GM19023 (cell line): ENCODE results near the gene GASK1A.
"Not testable (repeated sequence)": the region's sequence is repeated elsewhere in the genome, so short reads cannot be mapped to it uniquely, and the experiment has no call there.

ENCODE experiments used
- ATAC-seq: cut with Tn5 transposase; IDR thresholded peaks from one replicate; pipeline ENCODE4 v1.9.1; 2021; ENCODE audit warnings: mild to moderate bottlenecking, moderate library complexity; ENCODE audit not compliant: unreplicated experiment

Gene GASK1A

DNA sequence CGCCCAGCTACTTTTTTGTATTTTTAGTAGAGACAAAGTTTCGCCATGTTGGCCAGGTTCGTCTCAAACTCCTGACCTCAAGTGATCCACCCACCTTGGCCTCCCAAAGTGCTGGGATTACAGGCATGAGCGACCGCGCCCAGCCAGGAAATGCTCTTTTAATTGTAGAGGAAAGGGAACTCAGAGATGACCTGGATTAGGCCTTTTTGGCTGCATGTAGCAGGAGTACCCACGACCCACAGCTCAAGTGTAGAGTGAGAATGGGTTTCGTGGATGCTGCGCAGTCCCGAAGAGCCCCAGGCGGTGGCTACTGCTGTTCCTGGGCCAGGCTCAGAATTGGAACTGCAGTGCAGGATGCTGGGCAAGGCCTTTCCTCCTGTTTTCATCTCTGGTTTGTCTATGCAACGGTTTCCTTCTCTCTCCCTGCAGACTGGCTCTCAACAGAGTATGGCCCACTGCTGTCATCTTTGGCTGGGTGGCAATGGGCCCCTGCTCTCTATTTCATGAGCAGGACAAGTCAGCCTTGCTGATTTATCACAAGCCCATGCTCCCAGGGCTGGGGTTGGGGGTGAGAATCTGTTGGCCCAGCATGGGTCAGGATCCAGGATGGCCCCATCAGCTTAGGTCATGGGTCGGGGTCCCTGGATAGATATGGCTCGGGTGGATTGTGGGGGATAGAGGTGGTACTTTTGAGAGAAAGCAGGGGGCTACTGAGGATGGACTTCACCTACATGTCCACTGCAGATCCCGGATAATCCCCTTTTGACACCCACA is 51.2 kb downstream of the GASK1A start:
- no peak for ATAC-seq

DNA sequence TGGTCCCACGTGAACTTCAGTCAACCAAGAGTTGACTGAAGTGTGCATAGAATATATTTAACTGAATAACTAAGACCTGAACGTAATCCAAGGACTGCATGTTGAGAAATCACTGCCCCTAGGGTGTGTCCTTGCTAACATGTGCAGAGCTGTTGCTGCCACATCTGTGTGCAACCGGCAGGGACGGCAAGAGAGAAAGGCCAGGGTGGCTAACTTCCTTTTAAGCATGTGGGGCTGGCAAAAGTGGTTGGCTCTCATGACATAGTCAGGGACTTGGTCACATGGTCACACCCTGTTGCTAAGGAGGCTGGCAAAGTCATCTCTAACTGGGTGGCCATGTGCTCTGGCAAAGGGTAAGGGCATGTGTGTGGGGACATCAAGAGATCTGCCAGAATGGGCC is 52.4 kb downstream of the GASK1A start:
- ATAC-seq = no peak

DNA sequence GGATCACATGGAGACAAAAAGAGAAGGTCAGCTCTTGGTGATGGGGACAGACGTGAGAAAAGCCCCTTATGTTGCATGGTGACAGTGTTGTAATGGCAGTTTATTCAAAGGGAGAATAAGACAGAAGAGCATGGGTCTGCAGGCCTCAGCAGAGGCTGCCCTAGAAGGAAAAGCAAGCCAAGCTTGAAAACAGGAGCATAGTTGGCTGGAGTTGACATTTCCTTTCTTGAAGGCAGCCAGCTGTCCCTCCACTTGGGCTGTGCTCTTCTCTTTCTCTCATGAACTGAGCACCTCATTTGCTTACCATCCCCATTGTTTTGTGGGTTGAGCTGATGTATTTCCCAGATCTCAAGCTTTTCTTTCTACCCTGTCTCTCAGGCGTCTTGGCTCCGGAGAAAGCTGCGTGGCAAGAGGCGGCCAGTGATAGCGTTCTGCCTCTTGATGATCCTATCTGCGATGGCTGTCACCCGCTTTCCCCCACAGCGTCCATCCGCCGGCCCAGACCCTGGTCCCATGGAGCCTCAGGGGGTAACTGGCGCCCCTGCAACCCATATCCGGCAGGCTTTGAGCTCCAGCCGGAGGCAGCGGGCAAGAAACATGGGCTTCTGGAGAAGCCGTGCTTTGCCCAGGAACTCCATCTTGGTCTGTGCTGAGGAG is 52.9 kb downstream of the GASK1A start:
- ATAC-seq = no peak

DNA sequence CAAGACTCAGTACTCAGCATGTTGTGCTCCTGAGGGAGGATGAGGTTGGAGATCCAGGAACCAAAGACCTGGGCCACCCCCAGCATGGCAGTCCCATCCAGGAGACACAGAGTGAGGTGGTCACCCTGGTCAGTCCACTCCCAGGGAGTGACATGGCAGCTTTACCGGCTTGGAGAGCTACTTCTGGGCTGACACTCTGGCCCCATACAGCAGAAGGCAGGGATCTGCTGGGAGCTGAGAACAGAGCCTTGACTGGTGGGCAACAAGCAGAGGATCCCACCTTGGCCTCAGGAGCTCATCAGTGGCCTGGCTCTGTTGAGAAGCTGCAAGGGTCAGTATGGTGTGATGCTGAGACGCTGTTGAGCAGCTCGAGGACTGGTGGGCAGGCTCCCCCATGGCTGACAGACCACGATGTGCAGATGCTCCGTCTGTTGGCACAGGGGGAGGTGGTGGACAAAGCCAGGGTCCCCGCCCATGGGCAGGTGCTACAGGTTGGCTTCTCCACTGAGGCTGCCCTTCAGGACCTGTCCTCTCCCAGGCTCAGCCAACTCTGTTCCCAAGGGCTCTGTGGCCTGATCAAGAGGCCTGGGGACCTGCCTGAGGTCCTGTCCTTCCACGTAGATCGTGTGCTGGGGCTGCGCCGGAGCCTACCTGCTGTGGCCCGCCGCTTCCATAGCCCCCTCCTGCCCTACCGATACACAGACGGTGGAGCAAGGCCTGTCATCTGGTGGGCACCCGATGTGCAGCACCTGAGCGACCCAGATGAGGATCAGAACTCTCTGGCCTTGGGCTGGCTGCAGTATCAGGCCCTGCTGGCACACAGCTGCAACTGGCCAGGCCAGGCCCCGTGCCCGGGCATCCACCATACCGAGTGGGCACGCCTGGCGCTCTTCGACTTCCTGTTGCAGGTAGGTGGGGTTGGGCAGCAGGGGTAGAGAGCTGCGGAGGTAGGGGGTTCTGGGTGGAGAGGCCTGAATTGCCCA is 53.8 kb downstream of the GASK1A start:
- no peak for ATAC-seq

DNA sequence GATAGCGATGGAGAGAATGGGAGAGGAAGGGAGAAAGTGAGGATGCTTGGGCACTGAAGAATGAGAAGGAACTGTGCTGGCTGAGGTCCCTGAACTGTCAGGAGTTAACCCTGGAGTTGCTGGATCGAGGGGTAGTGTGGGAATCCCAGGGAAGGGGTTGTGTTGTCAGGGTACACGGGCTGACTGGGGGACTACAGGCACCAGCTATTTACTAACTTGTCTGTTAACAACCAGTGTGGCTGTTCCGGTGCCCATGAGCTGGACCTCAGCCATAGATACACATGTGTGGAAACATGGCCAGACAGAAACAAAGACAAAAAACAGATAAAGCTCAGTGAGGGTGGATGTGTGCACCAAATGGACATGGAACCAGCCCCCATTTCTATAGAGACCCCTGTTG is 55.1 kb downstream of the GASK1A start:
- no peak for ATAC-seq

DNA sequence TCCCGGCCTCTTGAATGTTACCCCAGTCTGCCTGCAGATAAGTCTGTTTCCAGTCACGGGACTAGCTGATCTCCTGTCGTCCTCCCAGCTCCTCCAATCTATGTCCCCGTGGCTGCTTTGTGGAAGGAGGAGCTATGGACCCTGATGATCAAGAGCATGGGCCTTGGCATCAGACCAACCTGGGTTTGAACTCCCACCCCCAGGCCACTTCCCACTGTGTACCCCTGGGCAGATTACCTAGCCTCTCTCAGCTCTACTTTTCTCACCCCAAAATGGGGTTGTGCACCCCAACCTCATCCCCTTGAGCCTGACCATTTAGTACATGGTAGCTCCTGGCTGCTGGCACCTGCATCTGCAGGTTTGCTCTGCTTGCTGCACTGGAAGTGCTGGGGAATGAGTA is 55.8 kb downstream of the GASK1A start:
- ATAC-seq = no peak

DNA sequence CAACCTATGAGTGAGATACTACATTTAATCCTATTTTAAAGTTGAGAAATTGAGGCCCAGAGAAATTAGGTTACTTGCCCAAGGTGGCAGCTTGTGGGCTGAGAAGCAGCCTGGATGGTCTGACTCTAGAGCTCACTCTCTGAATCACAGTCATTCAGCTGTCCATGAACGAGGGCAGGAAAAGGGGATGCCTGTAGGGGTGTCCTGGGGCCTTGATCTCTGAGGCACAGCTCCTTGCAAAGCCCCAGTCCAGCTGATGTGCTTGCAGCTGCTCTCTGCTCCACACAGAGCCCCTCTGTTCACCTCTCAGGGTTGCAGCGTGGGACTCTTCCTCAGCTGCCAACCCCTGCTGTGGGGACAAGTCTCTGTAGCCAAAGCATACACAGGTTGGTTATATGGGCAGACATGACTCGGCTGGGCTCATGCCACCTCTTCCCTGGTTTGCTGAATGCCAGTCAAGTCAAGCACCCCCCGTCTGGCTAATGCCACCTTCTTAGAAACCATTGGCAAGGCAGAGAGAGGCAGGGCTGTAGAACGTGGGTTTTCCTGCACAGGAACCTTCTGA is 56.8 kb downstream of the GASK1A start:
- no peak for ATAC-seq

DNA sequence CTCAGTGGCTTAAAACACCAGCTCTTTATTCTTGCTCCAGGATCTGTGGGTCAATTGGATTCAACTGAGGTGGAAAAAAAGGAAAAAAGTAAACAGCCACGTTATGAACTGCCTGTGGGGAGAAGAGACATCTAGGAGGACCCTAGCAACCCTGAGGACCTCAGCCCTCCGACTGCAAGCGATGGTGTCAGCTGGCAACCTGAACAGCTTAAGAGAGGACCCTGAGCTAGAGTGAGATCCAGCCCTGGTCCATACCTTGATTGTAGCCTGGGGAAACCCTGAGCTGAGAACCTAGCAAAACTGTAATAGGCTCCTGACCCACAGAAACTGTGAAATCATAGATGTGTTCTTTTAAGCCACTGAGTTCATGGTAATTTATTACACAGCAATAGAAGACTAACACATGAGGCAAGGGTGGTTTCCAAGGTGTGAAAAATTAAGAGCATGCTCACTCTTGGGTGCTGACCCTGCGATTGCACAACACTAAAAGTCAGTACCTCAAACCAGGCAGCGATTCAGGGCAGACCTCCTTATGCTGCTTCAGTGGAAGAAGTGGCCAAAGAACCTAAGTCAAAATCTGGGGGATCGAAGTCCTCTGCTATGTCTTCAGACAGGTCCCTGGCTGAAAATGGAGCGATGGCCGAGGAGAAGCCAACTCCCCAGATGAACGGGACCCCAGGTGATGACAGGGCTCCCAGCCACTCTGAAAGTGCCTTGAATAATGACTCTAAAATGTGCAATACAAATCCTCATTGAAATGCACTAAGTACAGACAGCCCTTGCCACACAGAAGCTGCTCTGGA is 57.7 kb downstream of the GASK1A start:
- ATAC-seq = no peak

DNA sequence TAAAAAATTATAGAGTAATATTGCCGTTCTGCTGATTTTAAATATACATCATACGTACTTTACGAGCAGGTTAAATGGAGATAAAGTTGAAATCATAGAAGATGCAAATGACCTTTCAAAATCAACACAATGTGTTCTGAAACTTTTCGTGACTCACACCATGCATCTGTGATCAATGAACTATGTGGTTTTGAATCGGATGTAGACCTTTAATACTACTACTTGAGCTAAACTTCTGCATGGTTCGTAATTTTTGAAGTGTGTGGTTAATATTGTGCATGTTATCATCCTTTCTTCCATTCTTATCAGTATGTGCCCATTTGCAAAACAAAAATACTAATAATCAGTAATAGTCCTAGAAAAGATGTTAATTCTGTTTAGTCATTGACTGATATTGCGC is 58.9 kb downstream of the GASK1A start:
- ATAC-seq = no peak

DNA sequence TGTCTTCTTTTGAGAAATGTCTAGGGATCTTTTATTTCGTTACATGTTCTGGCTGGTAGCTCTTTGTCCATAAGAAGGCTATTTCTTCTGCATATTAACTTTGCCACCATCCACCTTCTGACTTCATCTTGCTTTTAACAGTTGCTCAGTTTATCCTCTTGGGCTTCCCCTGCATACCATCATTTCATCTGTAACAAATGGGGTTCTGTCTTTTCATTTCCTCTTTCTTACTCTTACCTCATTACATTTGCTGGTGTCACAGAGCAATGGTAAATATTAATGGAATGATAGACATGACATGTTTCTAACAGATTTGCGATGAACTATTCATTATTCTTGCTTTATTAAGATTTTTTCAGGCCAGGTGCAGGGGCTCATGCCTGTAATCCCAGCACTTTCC is 62.4 kb downstream of the GASK1A start:
- ATAC-seq = no peak

DNA sequence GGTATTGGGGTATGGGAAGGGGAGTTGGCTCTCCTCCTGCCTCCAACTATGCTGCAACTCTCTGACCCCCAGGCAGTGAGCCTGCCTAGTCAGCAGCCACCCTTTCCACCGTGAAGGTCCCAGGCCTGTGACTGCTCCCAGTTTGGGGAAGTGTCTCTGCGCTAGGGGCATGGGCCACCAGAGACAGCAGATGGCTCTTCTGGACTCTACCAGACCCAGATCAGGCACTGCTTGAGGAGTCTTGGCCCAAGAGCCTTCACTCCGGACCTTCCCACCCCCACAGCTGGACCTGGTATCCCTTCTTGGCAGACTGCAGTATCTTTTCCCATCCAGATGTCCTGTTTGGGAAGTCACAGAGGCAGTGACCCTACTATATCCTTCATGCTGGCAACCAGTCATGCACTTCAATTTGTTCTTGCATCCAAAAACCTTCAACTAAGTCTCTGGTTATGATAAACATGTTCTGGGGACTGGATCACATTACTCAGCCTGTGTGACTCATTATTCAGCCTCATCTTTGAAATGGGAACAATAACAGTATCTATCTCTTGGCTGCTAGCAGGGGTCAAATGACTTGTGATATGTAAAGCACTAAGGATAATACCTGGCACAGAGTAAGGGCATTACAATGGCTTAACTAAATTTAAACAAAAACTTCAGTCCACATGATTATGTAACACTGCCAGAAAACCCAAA is 64.1 kb downstream of the GASK1A start:
- no peak for ATAC-seq

DNA sequence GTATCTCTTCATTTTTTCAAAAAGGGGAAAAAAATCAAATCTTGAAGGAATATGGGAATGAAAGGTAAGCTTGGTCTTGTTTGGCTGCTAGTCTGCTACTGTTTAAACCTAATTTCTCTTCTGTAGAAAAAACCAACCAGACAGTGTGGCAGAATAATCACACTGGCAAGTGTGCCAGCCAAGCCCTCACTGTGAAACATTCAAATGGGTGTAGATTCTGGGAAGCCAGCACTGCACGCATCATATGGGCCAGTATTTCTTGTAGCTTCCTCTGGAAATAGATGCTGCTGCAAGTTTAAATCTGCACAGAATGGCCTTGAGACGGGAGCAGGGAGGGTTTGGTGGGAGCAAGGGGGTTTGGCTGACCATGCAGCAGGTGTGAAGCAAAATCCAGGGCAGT is 64.7 kb downstream of the GASK1A start:
- no peak for ATAC-seq

DNA sequence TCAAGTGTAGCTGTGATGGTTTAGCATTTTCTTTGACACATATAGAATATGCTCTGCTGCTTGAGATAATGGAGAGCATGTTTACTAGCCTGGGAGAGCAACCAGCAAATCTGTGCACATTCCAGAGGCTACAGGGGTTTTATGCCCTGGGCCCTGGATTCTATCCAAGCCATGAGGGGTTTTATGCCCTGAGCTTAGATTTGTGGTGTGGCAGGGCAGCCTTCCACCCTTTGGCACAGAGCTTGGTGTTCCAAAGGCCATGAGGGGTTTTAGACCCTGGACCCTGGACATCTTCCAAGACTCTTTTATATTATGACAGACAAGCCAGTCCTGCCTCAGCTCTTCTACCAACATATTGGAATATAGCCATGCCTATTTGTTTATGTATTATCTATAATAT is 66.0 kb downstream of the GASK1A start:
- not testable (repeated sequence) for ATAC-seq

DNA sequence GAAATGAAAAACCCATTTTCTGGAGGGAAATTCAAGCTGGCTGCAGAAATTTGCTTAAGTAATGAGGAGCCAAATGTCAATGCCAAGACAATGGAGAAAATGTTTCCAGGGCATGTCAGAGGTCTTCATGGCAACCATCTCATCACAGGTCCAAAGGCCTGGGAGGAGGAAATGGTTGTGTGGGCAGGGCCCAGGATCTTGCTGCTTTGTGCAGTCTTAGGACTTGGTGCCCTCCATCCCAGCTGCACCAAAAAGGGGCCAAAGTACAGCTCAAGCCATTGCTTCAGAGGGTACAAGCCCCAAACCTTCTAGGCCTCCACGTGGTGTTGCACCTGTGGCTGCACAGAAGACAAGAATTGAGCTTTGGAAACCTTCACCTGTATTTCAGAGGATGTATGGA is 67.5 kb downstream of the GASK1A start:
- no peak for ATAC-seq

DNA sequence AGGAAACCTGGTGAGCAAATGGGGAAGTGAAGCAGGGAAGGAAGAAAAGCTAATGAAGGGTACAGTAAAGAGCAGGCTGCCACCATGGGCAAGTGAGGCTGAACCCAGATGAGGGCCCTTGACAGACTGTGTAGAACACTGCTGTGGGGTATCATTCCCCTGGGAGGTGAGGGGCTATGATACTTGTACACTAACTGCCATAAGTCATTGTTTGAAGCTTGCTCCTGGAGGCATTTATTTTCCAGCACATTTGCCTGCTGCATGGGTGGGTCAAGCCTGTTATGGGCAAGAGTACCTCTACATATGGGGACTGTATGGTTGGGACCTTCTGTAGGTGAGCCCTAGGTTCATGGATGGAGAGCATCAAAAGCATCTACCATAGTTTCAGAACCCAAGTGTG is 69.4 kb downstream of the GASK1A start:
- no peak for ATAC-seq

DNA sequence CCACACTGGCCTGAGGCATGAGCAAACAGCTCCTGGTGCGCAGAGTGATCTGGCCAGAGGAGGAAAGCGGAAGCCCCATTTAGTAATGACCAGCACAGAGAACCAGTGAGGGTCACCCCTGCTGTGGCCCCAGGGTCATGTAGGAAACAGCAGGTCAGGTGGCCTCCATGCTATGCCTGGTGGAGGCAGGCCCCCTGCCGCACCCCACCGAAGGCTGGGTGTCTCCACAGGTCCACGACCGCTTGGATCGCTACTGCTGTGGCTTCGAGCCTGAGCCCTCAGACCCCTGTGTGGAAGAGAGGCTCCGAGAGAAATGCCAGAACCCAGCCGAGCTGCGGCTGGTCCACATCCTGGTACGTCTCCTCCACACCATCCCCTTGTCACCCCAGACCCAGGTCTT is 74.2 kb downstream of the GASK1A start:
- ATAC-seq = no peak

DNA sequence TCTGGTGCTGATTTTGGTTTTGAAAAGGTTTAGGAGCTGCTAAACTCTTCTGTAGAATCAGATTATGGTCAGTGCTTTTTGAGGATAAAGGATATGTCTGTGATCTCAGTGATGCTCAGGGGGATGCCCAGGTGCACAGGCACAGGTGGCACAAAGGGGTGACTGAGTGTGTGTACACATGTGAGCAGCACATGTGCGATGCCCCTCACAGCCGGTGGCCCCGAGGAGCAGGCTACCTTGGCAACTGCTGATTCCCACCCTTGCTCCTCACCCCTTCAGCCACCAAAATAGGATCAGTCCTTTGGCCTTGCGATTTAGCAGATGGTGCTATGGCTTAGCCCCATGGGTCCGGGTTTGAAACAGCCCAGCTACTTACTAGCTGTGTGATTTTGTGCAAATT is 75.6 kb downstream of the GASK1A start:
- no peak for ATAC-seq

DNA sequence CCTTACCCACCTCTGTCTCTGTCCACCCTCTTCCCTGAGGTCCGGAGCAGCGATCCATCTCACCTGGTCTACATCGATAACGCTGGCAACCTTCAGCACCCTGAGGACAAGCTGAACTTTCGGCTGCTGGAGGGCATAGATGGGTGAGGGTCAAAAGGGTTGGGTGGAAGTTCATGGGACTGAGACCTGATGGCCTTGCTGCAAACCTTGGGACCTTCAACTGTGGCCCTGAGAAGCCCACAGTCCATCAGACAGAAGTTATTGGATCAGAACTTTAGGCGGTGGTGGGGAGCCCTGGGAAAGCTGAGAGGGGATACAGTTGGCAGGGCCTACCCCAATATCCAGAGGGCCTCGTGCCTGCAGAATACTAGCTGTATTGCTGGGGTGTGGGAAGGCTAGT is 76.3 kb downstream of the GASK1A start:
- no peak for ATAC-seq

DNA sequence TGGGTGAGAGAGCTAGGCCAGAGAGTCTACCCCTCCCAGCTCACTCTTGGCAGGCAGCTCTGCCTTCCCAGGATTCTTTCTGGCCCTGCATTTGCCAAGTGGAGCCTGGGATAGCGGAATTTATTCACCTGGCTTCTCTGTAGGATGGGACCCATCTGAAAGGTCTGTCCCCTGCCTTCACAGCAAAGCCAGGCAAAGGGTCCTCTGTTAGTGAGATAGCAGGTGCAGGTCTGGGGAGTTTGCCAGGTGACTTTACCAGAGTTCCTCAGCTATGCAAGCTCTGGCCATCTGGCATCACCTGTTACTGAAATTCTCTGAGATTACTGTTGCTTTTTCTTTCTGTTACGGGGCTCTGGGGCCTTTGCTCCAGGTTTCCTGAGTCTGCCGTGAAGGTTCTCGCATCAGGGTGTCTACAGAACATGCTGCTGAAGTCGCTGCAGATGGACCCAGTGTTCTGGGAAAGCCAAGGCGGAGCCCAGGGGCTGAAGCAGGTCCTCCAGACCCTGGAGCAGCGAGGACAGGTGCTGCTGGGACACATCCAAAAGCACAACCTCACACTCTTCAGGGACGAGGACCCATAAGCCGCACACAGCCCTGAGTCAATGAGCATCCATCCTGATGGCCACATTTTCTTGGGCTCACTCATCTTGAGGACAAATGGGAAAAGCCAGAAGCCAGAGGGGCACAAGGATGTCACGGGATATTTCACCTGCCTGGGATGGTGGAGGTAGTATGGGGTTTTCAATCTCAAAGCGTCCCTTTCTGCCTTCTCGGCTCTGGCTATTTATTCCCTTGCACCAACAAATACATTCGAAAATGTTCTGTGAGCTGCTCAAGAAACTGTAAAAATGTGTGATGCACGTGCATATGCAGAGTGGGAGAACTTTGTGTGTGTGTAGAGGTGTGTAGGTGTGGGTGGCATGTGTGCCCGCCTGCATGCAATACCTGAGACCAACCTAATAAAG is 77.0 kb downstream of the GASK1A start:
- no peak for ATAC-seq
